ENCODE data around the gene EIF6. TPM values are rescaled to one million over a fixed set of nuclear protein-coding genes. Genes with fewer than 3 reads are reported as not detected.

EIF6 gene
- total and polyA plus RNA-seq, 7 donors, result 61.9 to 289 (median 71.3) TPM

GRCh38 chr20:35274172-35275092 lies 10.1 kb downstream of the EIF6 start:
- H3K4me3 ChIP-seq, result no peak overlapping the region
- peaks cover 0 to 28% (median 28%) of the 10 kb centered on the region in 4 donors for H3K4me1 ChIP-seq
- DNase-seq, result no peak
- WGBS, 2 donors, result 92 to 95% methylated on average over 24 of the region's 24 CpGs
- peaks cover 13 to 37% (median 17%) of the 10 kb centered on the region in 4 donors for H3K36me3 ChIP-seq
- H3K27ac ChIP-seq, result no peak overlapping the region
- intact Hi-C loops (cut with DNase I), result loop anchor here (5.0 kb wide), 2 partner anchors 67 to 402 kb away; partner anchors contain the start of gene GGT7
- no peak for TF ChIP-seq EP300 (IDR thresholded peaks at IDR 0.05)
- TF ChIP-seq POLR2AphosphoS5 (IDR thresholded peaks at IDR 0.05), result no peak
- TF ChIP-seq POLR2A (IDR thresholded peaks at IDR 0.05), result no peak
- no peak for TF ChIP-seq CTCF (IDR thresholded peaks at IDR 0.05)
- no peaks in the 10 kb centered on the region for H3K27me3 ChIP-seq
- no peaks in the 10 kb centered on the region for H3K9me3 ChIP-seq

GRCh38 chr20:35273449-35274171 lies 11.0 kb downstream of the EIF6 start:
- no peaks in the 10 kb centered on the region for H3K27me3 ChIP-seq
- 85 to 91% methylated on average over 13 of the region's 13 CpGs for WGBS, 2 donors
- peaks cover 6 to 29% (median 9%) of the 10 kb centered on the region in 4 donors for H3K36me3 ChIP-seq
- H3K9me3 ChIP-seq, result no peaks in the 10 kb centered on the region
- H3K4me1 ChIP-seq, result peaks cover 0 to 33% (median 29%) of the 10 kb centered on the region in 4 donors
- H3K4me3 ChIP-seq, result no peak overlapping the region
- no peak overlapping the region for H3K27ac ChIP-seq
- TF ChIP-seq EP300 (IDR thresholded peaks at IDR 0.05) (no peak), POLR2AphosphoS5 (IDR thresholded peaks at IDR 0.05) (no peak), CTCF (IDR thresholded peaks at IDR 0.05) (no peak), POLR2A (IDR thresholded peaks at IDR 0.05) (no peak)
- DNase-seq, result no peak
- intact Hi-C loops (cut with DNase I), result loop anchor here (5.0 kb wide), 1 partner anchor 66 kb away; no protein-coding TSS in a partner anchor

- no peak for DNase-seq
- H3K27me3 ChIP-seq, result no peaks in the 10 kb centered on the region
- no peak overlapping the region for H3K4me3 ChIP-seq
- H3K4me1 ChIP-seq, result peaks cover 0 to 25% (median 21%) of the 10 kb centered on the region in 4 donors
- intact Hi-C loops (cut with DNase I), result loop anchor here (5.0 kb wide), 1 partner anchor 65 kb away; no protein-coding TSS in a partner anchor
- H3K9me3 ChIP-seq, result no peaks in the 10 kb centered on the region
- H3K36me3 ChIP-seq, result peaks cover 6 to 44% (median 9%) of the 10 kb centered on the region in 4 donors
- TF ChIP-seq CTCF (IDR thresholded peaks at IDR 0.05) (no peak), POLR2AphosphoS5 (IDR thresholded peaks at IDR 0.05) (no peak), EP300 (IDR thresholded peaks at IDR 0.05) (no peak), POLR2A (IDR thresholded peaks at IDR 0.05) (no peak)
- no peak overlapping the region for H3K27ac ChIP-seq
- WGBS, 2 donors, result 83 to 88% methylated on average over 7 of the region's 7 CpGs
Observed at GRCh38 chr20:35271904-35272303, 12.7 kb downstream of the EIF6 start.

GRCh38 chr20:35271073-35271882 lies 13.3 kb downstream of the EIF6 start:
- Histone ChIP-seq H3K27me3 (no peaks in the 10 kb centered on the region), H3K4me3 (no peak overlapping the region), H3K4me1 (peaks cover 0 to 18% (median 16%) of the 10 kb centered on the region in 4 donors), H3K36me3 (peaks cover 6 to 44% (median 9%) of the 10 kb centered on the region in 4 donors), H3K9me3 (no peaks in the 10 kb centered on the region), H3K27ac (no peak overlapping the region)
- intact Hi-C loops (cut with DNase I), result loop anchor here (5.0 kb wide), 1 partner anchor 64 kb away; no protein-coding TSS in a partner anchor
- 94 to 95% methylated on average over 20 of the region's 20 CpGs for WGBS, 2 donors
- TF ChIP-seq CTCF (IDR thresholded peaks at IDR 0.05), result no peak
- DNase-seq, result no peak

Measured in sigmoid colon (tissue), 7 donors.